GM21576 (cell line): Measurements from ENCODE around the gene RFX2.
"Not testable (repeated sequence)": the region's sequence is repeated elsewhere in the genome, so short reads cannot be mapped to it uniquely, and the experiment has no call there.

Experiments
- ATAC-seq: cut with Tn5 transposase; IDR thresholded peaks from one replicate; pipeline ENCODE4 v1.9.1; 2021; ENCODE audit warnings: mild to moderate bottlenecking, moderate library complexity; ENCODE audit not compliant: unreplicated experiment

RFX2 gene

GRCh38 chr19:5993648-5994358, 116.5 kb downstream of the RFX2 start:
- no peak for ATAC-seq

GRCh38 chr19:5993201-5993600, 117.1 kb downstream of the RFX2 start:
- no peak for ATAC-seq

GRCh38 chr19:5992756-5993155, 117.5 kb downstream of the RFX2 start:
- no peak for ATAC-seq

GRCh38 chr19:5991244-5991838, 119.0 kb downstream of the RFX2 start:
- ATAC-seq = no peak

- ATAC-seq = no peak
Observed at GRCh38 chr19:5990289-5990797, 120.0 kb downstream of the RFX2 start.

- no peak for ATAC-seq
Observed at GRCh38 chr19:5989388-5990074, 120.8 kb downstream of the RFX2 start.

- no peak for ATAC-seq
Observed at GRCh38 chr19:5988517-5989387, 121.5 kb downstream of the RFX2 start.

- ATAC-seq = no peak
Observed at GRCh38 chr19:5987077-5987818, 123.1 kb downstream of the RFX2 start.

GRCh38 chr19:5985837-5986236, 124.5 kb downstream of the RFX2 start:
- ATAC-seq = not testable (repeated sequence)

GRCh38 chr19:5985098-5985783, 125.1 kb downstream of the RFX2 start:
- no peak for ATAC-seq

GRCh38 chr19:5984600-5984999, 125.7 kb downstream of the RFX2 start:
- ATAC-seq = no peak

GRCh38 chr19:5983367-5983955, 126.8 kb downstream of the RFX2 start:
- ATAC-seq = no peak

GRCh38 chr19:5978606-5979552, 131.4 kb downstream of the RFX2 start:
- no peak for ATAC-seq

- peak; percentile 77 for ATAC-seq
Observed at GRCh38 chr19:5977785-5978605, 132.3 kb downstream of the RFX2 start, which contains the start of gene RANBP3. Gene RANBP3 (minus strand): TSS chr19:5978140. CDS start chr19:5978082, 58 bp downstream.

GRCh38 chr19:5977222-5977784, 133.0 kb downstream of the RFX2 start:
- ATAC-seq = peak; percentile 2

- no peak for ATAC-seq
Observed at GRCh38 chr19:5976768-5977167, 133.5 kb downstream of the RFX2 start.

- no peak for ATAC-seq
Observed at GRCh38 chr19:5975388-5975728, 134.9 kb downstream of the RFX2 start.
